Stimulated activated CD4-positive, alpha-beta T cell treated with anti-CD3 and anti-CD28 coated beads, Interleukin-4, amount 100 ng/mL, for 1 hour (primary cell): ENCODE results near the gene MDK.
A peak's percentile ranks its signal among the peaks of the same experiment; 100 is the strongest.
"Not testable (repeated sequence)": the region's sequence is repeated elsewhere in the genome, so short reads cannot be mapped to it uniquely, and the experiment has no call there.

Experiments
- DNase-seq: peaks from one replicate; pipeline ENCODE4 v3.0.0-alpha.2; 2020

Gene MDK

GRCh38 chr11:46369458-46370152, 11.9 kb upstream of the MDK start:
- peak; percentile 63 for DNase-seq

GRCh38 chr11:46370253-46370652, 11.2 kb upstream of the MDK start:
- DNase-seq, result no peak

GRCh38 chr11:46371262-46371661, 10.2 kb upstream of the MDK start:
- DNase-seq, result not testable (repeated sequence)

- DNase-seq, result no peak
Measured at GRCh38 chr11:46372086-46372485, 9.4 kb upstream of the MDK start.

- not testable (repeated sequence) for DNase-seq
Measured at GRCh38 chr11:46372501-46372900, 9.0 kb upstream of the MDK start.

GRCh38 chr11:46373787-46374740, 7.4 kb upstream of the MDK start:
- no peak for DNase-seq

GRCh38 chr11:46374815-46375214, 6.7 kb upstream of the MDK start:
- DNase-seq, result no peak

- DNase-seq, result no peak
Measured at GRCh38 chr11:46375392-46376101, 5.9 kb upstream of the MDK start.

GRCh38 chr11:46376258-46377050, 5.0 kb upstream of the MDK start:
- no peak for DNase-seq

GRCh38 chr11:46377290-46377689, 4.2 kb upstream of the MDK start:
- no peak for DNase-seq

GRCh38 chr11:46377831-46378230, 3.6 kb upstream of the MDK start:
- DNase-seq, result no peak

- DNase-seq, result no peak
Measured at GRCh38 chr11:46378296-46378695, 3.2 kb upstream of the MDK start.

- DNase-seq, result no peak
Measured at GRCh38 chr11:46378811-46379481, 2.5 kb upstream of the MDK start.

GRCh38 chr11:46379482-46380293, 1.8 kb upstream of the MDK start:
- DNase-seq, result not testable (repeated sequence)

- peak; percentile 68 for DNase-seq
Measured at GRCh38 chr11:46380340-46381047, 975 bp upstream of the MDK start.

- peak; percentile 30 for DNase-seq
Measured at GRCh38 chr11:46381819-46382645, 563 bp downstream of the MDK start.

GRCh38 chr11:46382646-46383403, 1.4 kb downstream of the MDK start:
- DNase-seq, result no peak

GRCh38 chr11:46383404-46383758, 1.9 kb downstream of the MDK start:
- DNase-seq, result no peak
